IMR-90 (cell line): Measurements from ENCODE around the gene CLPX. TPM values are rescaled to one million over a fixed set of nuclear protein-coding genes. Genes with fewer than 3 reads are reported as not detected.
"Not testable (repeated sequence)": the region's sequence is repeated elsewhere in the genome, so short reads cannot be mapped to it uniquely, and the experiment has no call there.

ENCODE experiments used
- ATAC-seq: fragments of 200-7000 bp; cut with Tn5 transposase; 2 replicates; pipeline ENCODE4 v1.9.1; 2020; ENCODE audit warnings: low read depth, mild to moderate bottlenecking, moderate library complexity
- BruUV-seq: library from RNA; stranded (reverse); fragments of 400-500 nt; replicated peaks from 2 replicates; lab custom pipeline; 2021; lab: Mats Ljungman, UMichigan
- CTCF ChIA-PET: fragments of 300-600 bp; formaldehyde crosslinking; extraction: SDS; loops from one replicate; lab custom pipeline; 2021; ENCODE audit warnings: antibody characterized with exemption; lab: Yijun Ruan, JAX
- POLR2A ChIA-PET: fragments of 300-600 bp; sonication (Branson Sonifier 250); formaldehyde crosslinking; loops from one replicate; lab custom pipeline; 2022; ENCODE audit warnings: antibody characterized with exemption; ENCODE audit not compliant: unreplicated experiment; lab: Charles Lee
- DNase-seq: peaks from one replicate; pipeline ENCODE4 v3.0.0; 2013
- H2AFZ ChIP-seq: replicated peaks from 2 replicates; pipeline ENCODE3; 2013; ENCODE audit warnings: low read length, mild to moderate bottlenecking; ENCODE audit not compliant: poor library complexity
- H2AK5ac ChIP-seq: 2 replicates; pipeline ENCODE4 v1.6.1; 2013; ENCODE audit warnings: low read depth, low read length, inconsistent platforms
- H2AK9ac ChIP-seq: replicated peaks from 2 replicates; pipeline ENCODE3; 2013; ENCODE audit warnings: mild to moderate bottlenecking, low read depth, low read length, moderate library complexity; ENCODE audit not compliant: poor library complexity
- H2BK120ac ChIP-seq: 2 replicates; pipeline ENCODE4 v1.6.1; 2013; ENCODE audit warnings: low read depth, low read length, inconsistent platforms
- H2BK15ac ChIP-seq: 3 replicates; pipeline ENCODE4 v1.6.1; 2013; ENCODE audit warnings: low read depth, low read length, inconsistent platforms
- H2BK20ac ChIP-seq: 2 replicates; pipeline ENCODE4 v1.6.1; 2013; ENCODE audit warnings: low read depth, mild to moderate bottlenecking, inconsistent platforms, low read length, moderate library complexity
- H2BK5ac ChIP-seq: 2 replicates; pipeline ENCODE4 v1.6.1; 2013; ENCODE audit warnings: mild to moderate bottlenecking, low read depth, low read length, inconsistent platforms; ENCODE audit not compliant: poor library complexity, severe bottlenecking
- H3K14ac ChIP-seq: replicated peaks from 2 replicates; pipeline ENCODE4 v1.6.1; 2013; ENCODE audit warnings: low read depth, low read length, inconsistent platforms
- H3K18ac ChIP-seq: 2 replicates; pipeline ENCODE4 v1.6.1; 2013; ENCODE audit warnings: low read depth, low read length, control low read depth
- H3K23ac ChIP-seq: 2 replicates; pipeline ENCODE4 v1.6.1; 2013; ENCODE audit warnings: low read depth, low read length, inconsistent platforms
- H3K27ac ChIP-seq: 2 replicates; pipeline ENCODE4 v1.5.1; 2013; ENCODE audit warnings: mild to moderate bottlenecking, control low read depth, low read length; ENCODE audit not compliant: insufficient read depth
- H3K27me3 ChIP-seq: 2 replicates; pipeline ENCODE4 v1.6.1; 2013; ENCODE audit warnings: low read length; ENCODE audit not compliant: control insufficient read depth, insufficient read depth
- H3K36me3 ChIP-seq: 2 replicates; pipeline ENCODE4 v1.6.1; 2013; ENCODE audit warnings: low read length, mixed read lengths; ENCODE audit not compliant: control insufficient read depth, insufficient read depth
- H3K4ac ChIP-seq: 2 replicates; pipeline ENCODE4 v1.6.1; 2013; ENCODE audit warnings: low read depth, low read length, inconsistent platforms
- H3K4me1 ChIP-seq: 2 replicates; pipeline ENCODE4 v1.6.1; 2013; ENCODE audit warnings: low read length, mixed read lengths; ENCODE audit not compliant: control insufficient read depth, insufficient read depth
- H3K4me2 ChIP-seq: 2 replicates; pipeline ENCODE4 v1.6.1; 2013; ENCODE audit warnings: low read depth, mild to moderate bottlenecking, control low read depth, low read length, moderate library complexity
- H3K4me3 ChIP-seq: 2 replicates; pipeline ENCODE4 v1.5.1; 2013; ENCODE audit warnings: low read depth, mild to moderate bottlenecking, control low read depth, low read length, moderate library complexity; ENCODE audit not compliant: insufficient read depth
- H3K56ac ChIP-seq: 2 replicates; pipeline ENCODE4 v1.6.1; 2013; ENCODE audit warnings: low read length, inconsistent platforms; ENCODE audit not compliant: insufficient read depth; ENCODE audit errors: extremely low read depth
- H3K79me1 ChIP-seq, 2 experiments: 2 replicates each; pipeline ENCODE4 v1.6.1; 2013; ENCODE audit warnings: low read length in 2 of 2, inconsistent platforms in 1 of 2, low read depth in 1 of 2
- H3K9ac ChIP-seq: 2 replicates; pipeline ENCODE4 v1.6.1; 2013; ENCODE audit warnings: low read depth, low read length, control low read depth
- H3K9me1 ChIP-seq: 2 replicates; pipeline ENCODE4 v1.6.1; 2013; ENCODE audit warnings: low read length, inconsistent platforms; ENCODE audit not compliant: insufficient read depth
- H3K9me3 ChIP-seq: 2 replicates; pipeline ENCODE4 v1.6.1; 2013; ENCODE audit warnings: low read length; ENCODE audit not compliant: control insufficient read depth, insufficient read depth
- H4K20me1 ChIP-seq: 2 replicates; pipeline ENCODE4 v1.6.1; 2013; ENCODE audit warnings: low read length, inconsistent platforms; ENCODE audit not compliant: insufficient read depth
- H4K5ac ChIP-seq: 2 replicates; pipeline ENCODE4 v1.6.1; 2013; ENCODE audit warnings: mild to moderate bottlenecking, low read depth, low read length, control low read depth
- H4K8ac ChIP-seq, 2 experiments: 2 replicates each; pipeline ENCODE4 v1.6.1; 2013; ENCODE audit warnings: low read depth in 2 of 2, low read length in 2 of 2, control low read depth in 1 of 2, inconsistent platforms in 1 of 2
- H4K91ac ChIP-seq: 2 replicates; pipeline ENCODE4 v1.6.1; 2013; ENCODE audit warnings: low read depth, low read length, inconsistent platforms; ENCODE audit not compliant: insufficient read depth
- CEBPB ChIP-seq: IDR thresholded peaks from 2 replicates; pipeline ENCODE4 v1.6.1; 2012; ENCODE audit warnings: low read depth, low read length, improper control_type of control experiment
- CHD1 ChIP-seq: IDR thresholded peaks from 2 replicates; pipeline ENCODE4 v1.6.1; 2012; ENCODE audit warnings: low read depth, low read length, improper control_type of control experiment
- FOS ChIP-seq: fragments of 150-350 bp; IDR thresholded peaks from 2 replicates; pipeline ENCODE4 v1.6.1; 2016; ENCODE audit warnings: low read depth, low read length
- NFE2L2 ChIP-seq: fragments of 150-350 bp; IDR thresholded peaks from 2 replicates; pipeline ENCODE4 v1.6.1; 2016; ENCODE audit warnings: low read depth, mild to moderate bottlenecking, low read length
- WGBS, 2 experiments: methylation state at CpG; one replicate each; pipeline versions ENCODE4 v1.1.5 to v1.1.7; 2013; ENCODE audit warnings: missing lambda C conversion rate in 2 of 2; ENCODE audit not compliant: insufficient read length in 1 of 2; ENCODE audit errors: extremely low coverage in 2 of 2; 5-methylcytosine and 5-hydroxymethylcytosine counted together
- dilution Hi-C: fragments of 300-500 bp; cut with HindIII; formaldehyde crosslinking; loops from one replicate; pipeline ENCODE4 v1.14.3; 2018; ENCODE audit warnings: low sequenced_read_pairs; ENCODE audit not compliant: unreplicated experiment
- in situ Hi-C: fragments of 300-500 bp; cut with MboI; formaldehyde crosslinking; loops from 3 replicates; pipeline ENCODE4 v1.14.3; 2019; ENCODE audit warnings: low sequenced_read_pairs, inconsistent platforms, mixed read lengths
- intact Hi-C: fragments of 100-400 bp; cut with micrococcal nuclease; formaldehyde crosslinking; loops from 2 replicates; pipeline ENCODE4 v1.10.0; 2022
- polyA plus RNA-seq, 3 experiments: library from polyadenylated mRNA; depleted of rRNA; stranded (reverse); fragments of >200 nt; gene quantifications; 2 replicates each; pipeline ENCODE4 v1.2.3, GENCODE V29; 2012; ENCODE audit warnings: low replicate concordance in 1 of 3
- total RNA-seq: library from RNA; depleted of rRNA; stranded (reverse); fragments of >200 nt; gene quantifications from 2 replicates; pipeline ENCODE4 v1.2.3, GENCODE V29; 2012

Gene CLPX
- total and polyA plus RNA-seq, 2 of the 4 experiments (the other 2 are of a cell fraction), result 25.8 to 26.9 TPM

GRCh38 chr15:65182538-65182937 is 2.6 kb downstream of the CLPX start:
- H3K14ac ChIP-seq, result no peak overlapping the region
- H3K4me3 ChIP-seq, result no peak overlapping the region
- H3K4me1 ChIP-seq, result no peaks in the 10 kb centered on the region
- no peak overlapping the region for H2AK9ac ChIP-seq
- H3K27ac ChIP-seq, result no peak overlapping the region
- 0 out of 2 replicates have a peak, but pooled peaks cover 6% of the 10 kb centered on the region for H3K9me1 ChIP-seq
- H3K23ac ChIP-seq, result 0 out of 2 replicates have a peak overlapping the region, but pooled peaks have one; percentile 18
- DNase-seq (no peak), ATAC-seq (no peak)
- in situ Hi-C loops (no loop called here), intact Hi-C loops (loop anchor here (2.0 to 5.0 kb wide), 2 partner anchors 128 to 150 kb away; no protein-coding TSS in a partner anchor), dilution Hi-C loops (no loop called here)
- no peak overlapping the region for H2BK20ac ChIP-seq
- TF ChIP-seq CHD1 (no peak), NFE2L2 (no peak), CEBPB (no peak), FOS (no peak)
- no peak overlapping the region for H2AK5ac ChIP-seq
- H3K9me3 ChIP-seq, result no peaks in the 10 kb centered on the region
- ChIA-PET POLR2A (no interaction called here), CTCF (interaction anchor here (0.6 kb wide), 2 partner anchors 15 to 1193 kb away, joined by 3 read pairs; no protein-coding TSS in a partner anchor)
- H4K91ac ChIP-seq, result no peak overlapping the region
- H3K18ac ChIP-seq, result no peak overlapping the region
- peaks cover 10% of the 10 kb centered on the region for H3K36me3 ChIP-seq
- H3K4ac ChIP-seq, result no peak overlapping the region
- H4K5ac ChIP-seq, result no peak overlapping the region
- H3K4me2 ChIP-seq, result no peak overlapping the region; the same call in 1 of the 2 replicates
- H2AFZ ChIP-seq, result no peak overlapping the region
- peaks cover 28% of the 10 kb centered on the region for H4K20me1 ChIP-seq
- no peak overlapping the region for H3K9ac ChIP-seq
- TSS peak; percentile 22 for BruUV-seq
- no peak overlapping the region for H2BK120ac ChIP-seq
- H2BK5ac ChIP-seq, result no peak overlapping the region
- no peak overlapping the region for H2BK15ac ChIP-seq
- no peaks in the 10 kb centered on the region for H3K27me3 ChIP-seq
- WGBS, 2 experiments, result 88% methylated on average over 1 of the region's 4 CpGs; no CpG with 5 or more reads in 1 of the 2 experiments
- H3K79me1 ChIP-seq, result peaks cover 5 to 42% of the 10 kb centered on the region in 2 experiments
- no peak overlapping the region for H3K56ac ChIP-seq
- no peak overlapping the region for H4K8ac ChIP-seq

- H3K4me3 ChIP-seq, H3K4me2 ChIP-seq, ATAC-seq, H3K4me1 ChIP-seq, H3K27ac ChIP-seq, H3K56ac ChIP-seq, H3K14ac ChIP-seq, H2BK20ac ChIP-seq, dilution Hi-C loops, POLR2A ChIA-PET, H3K23ac ChIP-seq, in situ Hi-C loops, H3K9ac ChIP-seq, H3K27me3 ChIP-seq, H4K5ac ChIP-seq, H2AFZ ChIP-seq, H2BK5ac ChIP-seq, H4K91ac ChIP-seq, BruUV-seq, H3K9me3 ChIP-seq, H2BK120ac ChIP-seq, H2AK5ac ChIP-seq, H2BK15ac ChIP-seq, H3K18ac ChIP-seq, H2AK9ac ChIP-seq, H3K4ac ChIP-seq, H4K8ac ChIP-seq, H3K9me1 ChIP-seq, DNase-seq: not testable (repeated sequence)
- WGBS, 2 experiments, result no CpG with 5 or more reads among the region's 15 CpGs
- intact Hi-C loops, result loop anchor here (2.0 to 5.0 kb wide), 2 partner anchors 127 to 149 kb away; no protein-coding TSS in a partner anchor
- H3K36me3 ChIP-seq, result peaks cover 14% of the 10 kb centered on the region
- CTCF ChIA-PET, result interaction anchor here (0.6 kb wide), 1 partner anchor 14 kb away, joined by 3 read pairs; no protein-coding TSS in a partner anchor
- H4K20me1 ChIP-seq, result peaks cover 28% of the 10 kb centered on the region
- H3K79me1 ChIP-seq, result peaks cover 5 to 42% of the 10 kb centered on the region in 2 experiments
These were observed 3.4 kb downstream of the CLPX start for GRCh38 chr15:65181582-65182353.
